ENCODE data around the gene STARD8.

- TF ChIP-seq CTCF (conservative IDR thresholded peaks at IDR 0.05; ENCODE audit: low read depth, low read length) (no peak), EZH2 (IDR thresholded peaks at IDR 0.05; ENCODE audit: low read length, unreplicated experiment) (no peak), EZH2phosphoT487 (IDR thresholded peaks at IDR 0.05; ENCODE audit: borderline replicate concordance, low read length) (no peak)
These were observed 5.1 kb downstream of the STARD8 start for GRCh38 chrX:68652326-68653170.

Measured in PC-3 (cell line).